Calu3 (cell line): ENCODE measurements around the gene HSD3B2. TPM values are rescaled to one million over a fixed set of nuclear protein-coding genes. Genes with fewer than 3 reads are reported as not detected.

Experiments
- BruUV-seq: library from RNA; stranded (reverse); fragments of 400-500 nt; replicated peaks from 2 replicates; lab custom pipeline; 2021; lab: Mats Ljungman, UMichigan
- CTCF ChIA-PET: fragments of 300-600 bp; sonication (Branson Sonifier 250); formaldehyde crosslinking; loops from one replicate; lab custom pipeline; 2022; ENCODE audit warnings: antibody characterized with exemption; lab: Charles Lee
- DNase-seq: peaks from one replicate; pipeline ENCODE4 v3.0.0; 2022
- H3K27ac Mint-ChIP-seq: one replicate; pipeline ENCODE4 v1.8.0; 2022; ENCODE audit warnings: mixed read lengths; ENCODE audit not compliant: unreplicated experiment
- H3K27me3 Mint-ChIP-seq: one replicate; pipeline ENCODE4 v1.8.0; 2022; ENCODE audit warnings: mixed read lengths; ENCODE audit not compliant: unreplicated experiment
- H3K36me3 Mint-ChIP-seq: one replicate; pipeline ENCODE4 v1.8.0; 2022; ENCODE audit warnings: mild to moderate bottlenecking, moderate library complexity, mixed read lengths; ENCODE audit not compliant: insufficient read depth, unreplicated experiment
- H3K4me1 Mint-ChIP-seq: one replicate; pipeline ENCODE4 v1.8.0; 2022; ENCODE audit warnings: mild to moderate bottlenecking, low read depth, mixed read lengths; ENCODE audit not compliant: unreplicated experiment
- H3K4me3 Mint-ChIP-seq: one replicate; pipeline ENCODE4 v1.8.0; 2022; ENCODE audit warnings: mild to moderate bottlenecking, low read depth, moderate library complexity, mixed read lengths; ENCODE audit not compliant: unreplicated experiment
- H3K9me3 Mint-ChIP-seq: one replicate; pipeline ENCODE4 v1.8.0; 2022; ENCODE audit warnings: low read depth, mixed read lengths; ENCODE audit not compliant: unreplicated experiment
- intact Hi-C: fragments of 100-400 bp; cut with micrococcal nuclease; formaldehyde crosslinking; loops from one replicate; pipeline ENCODE4 v1.10.0; 2022; ENCODE audit not compliant: unreplicated experiment
- total RNA-seq: library from RNA; stranded (reverse); gene quantifications from 2 replicates; pipeline ENCODE4 v1.2.3, GENCODE V29; 2022
- TF ChIP-seq, protein P1 (sequence below): fragments of 200-600 bp; IDR thresholded peaks from one replicate; pipeline ENCODE4 v1.8.0; 2022; ENCODE audit warnings: antibody characterized with exemption; ENCODE audit not compliant: unreplicated experiment

HSD3B2 gene
- total RNA-seq, 1 experiment from 2014 or later = not detected

DNA sequence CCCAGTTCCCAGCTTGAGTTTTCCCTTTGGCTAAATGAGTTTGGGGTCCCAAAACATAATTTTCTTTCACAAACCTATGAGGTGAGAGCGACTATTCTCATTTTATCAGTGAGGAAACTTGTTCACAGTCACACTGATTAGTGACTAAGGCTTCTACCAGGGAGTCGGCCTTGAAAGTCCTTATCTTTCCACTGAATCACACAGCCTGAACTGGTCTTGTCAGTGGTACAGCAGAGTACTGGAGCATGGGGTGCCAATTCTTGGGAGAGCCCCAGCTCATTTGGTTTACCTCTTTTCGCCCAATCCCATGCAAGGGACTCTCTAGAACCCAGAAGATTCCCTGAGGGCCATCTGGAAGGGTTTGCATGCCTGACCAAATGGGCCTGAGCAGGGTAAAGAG lies 16.9 kb downstream of the HSD3B2 start:
- Mint-ChIP-seq H3K4me1 (no peaks in the 10 kb centered on the region), H3K27ac (no peak overlapping the region), H3K36me3 (no peaks in the 10 kb centered on the region), H3K27me3 (peaks cover 55% of the 10 kb centered on the region), H3K4me3 (no peak overlapping the region), H3K9me3 (no peaks in the 10 kb centered on the region)
- DNase-seq = no peak
- intact Hi-C loops = no loop called here
- CTCF ChIA-PET = no interaction called here
- TF ChIP-seq, protein P1, sequence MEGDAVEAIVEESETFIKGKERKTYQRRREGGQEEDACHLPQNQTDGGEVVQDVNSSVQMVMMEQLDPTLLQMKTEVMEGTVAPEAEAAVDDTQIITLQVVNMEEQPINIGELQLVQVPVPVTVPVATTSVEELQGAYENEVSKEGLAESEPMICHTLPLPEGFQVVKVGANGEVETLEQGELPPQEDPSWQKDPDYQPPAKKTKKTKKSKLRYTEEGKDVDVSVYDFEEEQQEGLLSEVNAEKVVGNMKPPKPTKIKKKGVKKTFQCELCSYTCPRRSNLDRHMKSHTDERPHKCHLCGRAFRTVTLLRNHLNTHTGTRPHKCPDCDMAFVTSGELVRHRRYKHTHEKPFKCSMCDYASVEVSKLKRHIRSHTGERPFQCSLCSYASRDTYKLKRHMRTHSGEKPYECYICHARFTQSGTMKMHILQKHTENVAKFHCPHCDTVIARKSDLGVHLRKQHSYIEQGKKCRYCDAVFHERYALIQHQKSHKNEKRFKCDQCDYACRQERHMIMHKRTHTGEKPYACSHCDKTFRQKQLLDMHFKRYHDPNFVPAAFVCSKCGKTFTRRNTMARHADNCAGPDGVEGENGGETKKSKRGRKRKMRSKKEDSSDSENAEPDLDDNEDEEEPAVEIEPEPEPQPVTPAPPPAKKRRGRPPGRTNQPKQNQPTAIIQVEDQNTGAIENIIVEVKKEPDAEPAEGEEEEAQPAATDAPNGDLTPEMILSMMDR = no peak
- BruUV-seq = no TSS peak

DNA sequence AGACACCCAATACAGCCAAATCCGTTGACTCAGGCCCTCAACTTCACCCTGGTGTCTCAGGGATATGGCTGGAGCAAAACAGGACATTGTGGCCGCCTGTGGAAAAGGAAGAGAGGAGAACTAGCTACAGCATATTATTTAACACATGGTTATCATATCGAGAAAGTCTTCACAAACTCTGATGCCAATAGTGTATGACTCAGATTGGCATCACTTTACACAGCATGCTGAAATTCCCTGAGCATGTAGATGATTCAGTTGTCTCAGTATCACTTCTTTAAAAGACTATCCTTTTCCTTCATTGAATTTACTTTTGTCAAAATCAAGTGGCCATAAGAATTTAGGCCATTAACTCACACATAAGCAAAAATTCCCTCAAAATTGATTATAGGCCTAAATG lies 20.1 kb downstream of the HSD3B2 start:
- no TSS peak for BruUV-seq
- Mint-ChIP-seq H3K27ac (no peak overlapping the region), H3K9me3 (no peaks in the 10 kb centered on the region), H3K27me3 (peaks cover 73% of the 10 kb centered on the region), H3K4me1 (no peaks in the 10 kb centered on the region), H3K4me3 (no peak overlapping the region), H3K36me3 (no peaks in the 10 kb centered on the region)
- CTCF ChIA-PET = interaction anchor here (0.6 kb wide), 1 partner anchor 427 kb away, joined by 6 read pairs; no protein-coding TSS in a partner anchor
- TF ChIP-seq, protein P1 = no peak
- no peak for DNase-seq
- intact Hi-C loops = no loop called here

- no TSS peak for BruUV-seq
- Mint-ChIP-seq H3K27me3 (peaks cover 69% of the 10 kb centered on the region), H3K4me1 (no peaks in the 10 kb centered on the region), H3K27ac (no peak overlapping the region), H3K9me3 (no peaks in the 10 kb centered on the region), H3K36me3 (no peaks in the 10 kb centered on the region), H3K4me3 (no peak overlapping the region)
- intact Hi-C loops = no loop called here
- no peak for DNase-seq
- TF ChIP-seq, protein P1 = no peak
- CTCF ChIA-PET = no interaction called here
These were observed 23.8 kb downstream of the HSD3B2 start for GRCh38 chr1:119438761-119439160.

DNA sequence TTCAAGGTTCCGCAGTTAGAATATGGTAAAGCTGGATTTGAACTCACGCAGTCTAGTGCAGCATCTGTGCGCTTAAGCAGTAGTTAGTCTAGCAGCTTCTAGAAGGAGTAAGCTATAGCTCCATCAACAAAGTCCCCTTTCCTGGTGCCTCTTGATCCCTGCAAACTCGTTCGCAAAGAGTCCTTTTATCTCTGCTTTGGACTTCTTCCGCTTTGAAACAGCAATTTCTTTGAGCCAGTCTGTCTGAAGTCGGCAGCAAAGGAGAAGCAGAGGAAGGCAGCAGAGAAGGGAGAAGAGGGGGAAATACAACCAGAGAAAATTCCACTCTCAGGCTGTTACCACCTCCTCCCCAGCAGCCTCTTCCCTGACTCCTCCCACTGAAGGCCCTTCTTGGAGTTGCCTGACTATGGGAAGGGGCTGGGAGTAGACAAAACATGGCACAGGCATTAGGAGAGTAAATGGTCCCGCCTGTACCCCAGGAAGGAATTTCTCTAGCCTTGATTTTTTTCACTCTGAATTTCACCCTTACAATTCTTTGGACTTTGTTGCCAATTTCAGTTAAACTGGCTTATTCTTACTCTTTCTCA lies 25.9 kb downstream of the HSD3B2 start:
- no peaks in the 10 kb centered on the region for H3K4me1 Mint-ChIP-seq
- no peak overlapping the region for H3K27ac Mint-ChIP-seq
- CTCF ChIA-PET = no interaction called here
- H3K4me3 Mint-ChIP-seq = no peak overlapping the region
- no peak for DNase-seq
- BruUV-seq = no TSS peak
- no peaks in the 10 kb centered on the region for H3K36me3 Mint-ChIP-seq
- H3K27me3 Mint-ChIP-seq = peaks cover 82% of the 10 kb centered on the region
- intact Hi-C loops = no loop called here
- H3K9me3 Mint-ChIP-seq = no peaks in the 10 kb centered on the region
- TF ChIP-seq, protein P1 = no peak
